ENCODE measurements around the gene PACS1.

Gene PACS1

GRCh38 chr11:66285250-66285947, 215.3 kb downstream of the PACS1 start:
- peaks cover 17% of the 10 kb centered on the region for H3K79me2 ChIP-seq (ENCODE audit: control insufficient read depth, low read length)
- H3K9me3 ChIP-seq (ENCODE audit: control insufficient read depth, insufficient read depth, low read length): no peaks in the 10 kb centered on the region
- H3K4me1 ChIP-seq (ENCODE audit: control insufficient read depth, low read length): peaks cover 42% of the 10 kb centered on the region
- no peak overlapping the region for H3K27ac ChIP-seq (ENCODE audit: low read depth, low read length)
- H4K20me1 ChIP-seq (ENCODE audit: control insufficient read depth, insufficient read depth, low read depth, low read length): no peaks in the 10 kb centered on the region
- H3K4me2 ChIP-seq (ENCODE audit: low read length): no peak overlapping the region
- no peaks in the 10 kb centered on the region for H3K9me2 ChIP-seq (replicated peaks; ENCODE audit: control insufficient read depth, low read length)
- H3F3A ChIP-seq (ENCODE audit: control insufficient read depth, insufficient read depth): peaks cover 3% of the 10 kb centered on the region; the same call in 1 of the 2 replicates
- H3K36me3 ChIP-seq (ENCODE audit: control insufficient read depth, low read length): peaks cover 7% of the 10 kb centered on the region
- TF ChIP-seq EZH2phosphoT487 (IDR thresholded peaks at IDR 0.05; ENCODE audit: borderline replicate concordance, low read length) (no peak), CTCF (IDR thresholded peaks at IDR 0.05; ENCODE audit: low read depth, low read length, poor library complexity, severe bottlenecking) (no peak)
- no peak overlapping the region for H3K4me3 ChIP-seq (ENCODE audit: low read length)
- no peaks in the 10 kb centered on the region for H3K27me3 ChIP-seq (ENCODE audit: control insufficient read depth, low read length)

GRCh38 chr11:66286699-66287098, 216.6 kb downstream of the PACS1 start:
- Histone ChIP-seq H3K4me1 (ENCODE audit: control insufficient read depth, low read length) (peaks cover 40% of the 10 kb centered on the region), H3K27ac (ENCODE audit: low read depth, low read length) (no peak overlapping the region), H3K27me3 (ENCODE audit: control insufficient read depth, low read length) (peaks cover 2% of the 10 kb centered on the region; the same call in 1 of the 2 replicates), H3K9me2 (replicated peaks; ENCODE audit: control insufficient read depth, low read length) (no peaks in the 10 kb centered on the region), H3K79me2 (ENCODE audit: control insufficient read depth, low read length) (peaks cover 17% of the 10 kb centered on the region), H3K9me3 (ENCODE audit: control insufficient read depth, insufficient read depth, low read length) (no peaks in the 10 kb centered on the region), H4K20me1 (ENCODE audit: control insufficient read depth, insufficient read depth, low read depth, low read length) (no peaks in the 10 kb centered on the region), H3F3A (ENCODE audit: control insufficient read depth, insufficient read depth) (no peaks in the 10 kb centered on the region), H3K4me3 (ENCODE audit: low read length) (no peak overlapping the region), H3K36me3 (ENCODE audit: control insufficient read depth, low read length) (peaks cover 7% of the 10 kb centered on the region), H3K4me2 (ENCODE audit: low read length) (no peak overlapping the region)
- no peak for TF ChIP-seq EZH2phosphoT487 (IDR thresholded peaks at IDR 0.05; ENCODE audit: borderline replicate concordance, low read length)
- no peak for TF ChIP-seq CTCF (IDR thresholded peaks at IDR 0.05; ENCODE audit: low read depth, low read length, poor library complexity, severe bottlenecking)

GRCh38 chr11:66287211-66287888, 217.3 kb downstream of the PACS1 start:
- H3K9me3 ChIP-seq (ENCODE audit: control insufficient read depth, insufficient read depth, low read length): no peaks in the 10 kb centered on the region
- peak overlapping the region; percentile 92 for H3K4me2 ChIP-seq (ENCODE audit: low read length)
- no peaks in the 10 kb centered on the region for H3K9me2 ChIP-seq (replicated peaks; ENCODE audit: control insufficient read depth, low read length)
- H3K36me3 ChIP-seq (ENCODE audit: control insufficient read depth, low read length): peaks cover 7% of the 10 kb centered on the region
- H3K4me3 ChIP-seq (ENCODE audit: low read length): peak overlapping the region; percentile 95; the same call in 1 of the 2 replicates
- H3K4me1 ChIP-seq (ENCODE audit: control insufficient read depth, low read length): peaks cover 34% of the 10 kb centered on the region
- no peak overlapping the region for H3K27ac ChIP-seq (ENCODE audit: low read depth, low read length)
- H4K20me1 ChIP-seq (ENCODE audit: control insufficient read depth, insufficient read depth, low read depth, low read length): no peaks in the 10 kb centered on the region
- TF ChIP-seq CTCF (IDR thresholded peaks at IDR 0.05; ENCODE audit: low read depth, low read length, poor library complexity, severe bottlenecking): no peak
- TF ChIP-seq EZH2phosphoT487 (IDR thresholded peaks at IDR 0.05; ENCODE audit: borderline replicate concordance, low read length): no peak
- H3K27me3 ChIP-seq (ENCODE audit: control insufficient read depth, low read length): peaks cover 6% of the 10 kb centered on the region; the same call in 1 of the 2 replicates
- H3K79me2 ChIP-seq (ENCODE audit: control insufficient read depth, low read length): peaks cover 17% of the 10 kb centered on the region
- H3F3A ChIP-seq (ENCODE audit: control insufficient read depth, insufficient read depth): no peaks in the 10 kb centered on the region
